PC-9 (cell line): Measurements from ENCODE around the gene TJP3.

Experiments
- CTCF ChIP-seq: fragments of 200-600 bp; sonication (generic); conservative IDR thresholded peaks from 2 replicates; pipeline ENCODE4 v1.6.1; 2017; ENCODE audit warnings: mixed run types, antibody characterized with exemption, mild to moderate bottlenecking, moderate library complexity
- EZH2 ChIP-seq: fragments of 200-600 bp; sonication (generic); IDR thresholded peaks from 2 replicates; pipeline ENCODE4 v1.8.0; 2017; ENCODE audit warnings: antibody characterized with exemption, low read depth

GRCh38 chr19:3782330-3782729, 74.1 kb downstream of the TJP3 start:
- TF ChIP-seq CTCF (no peak), EZH2 (no peak)
